BLaER1 (cell line): ENCODE data around the gene C9orf152.

Source experiments
- H3K27ac ChIP-seq: shearing (Covaris generic); formaldehyde crosslinking; 2 replicates; pipeline ENCODE4 v1.8.1; 2022
- H3K27me3 ChIP-seq: shearing (Covaris generic); formaldehyde crosslinking; 2 replicates; pipeline ENCODE4 v1.8.1; 2022
- H3K36me3 ChIP-seq: shearing (Covaris generic); formaldehyde crosslinking; 2 replicates; pipeline ENCODE4 v1.8.1; 2022
- H3K4me1 ChIP-seq: shearing (Covaris generic); formaldehyde crosslinking; 2 replicates; pipeline ENCODE4 v1.8.1; 2022
- H3K4me2 ChIP-seq: shearing (Covaris generic); formaldehyde crosslinking; 2 replicates; pipeline ENCODE4 v1.8.1; 2022
- H3K4me3 ChIP-seq: shearing (Covaris generic); formaldehyde crosslinking; 2 replicates; pipeline ENCODE4 v1.8.1; 2022
- H3K9ac ChIP-seq: shearing (Covaris generic); formaldehyde crosslinking; 2 replicates; pipeline ENCODE4 v1.8.1; 2022
- H3K9me3 ChIP-seq: shearing (Covaris generic); formaldehyde crosslinking; 2 replicates; pipeline ENCODE4 v1.8.1; 2022
- H4K20me1 ChIP-seq: shearing (Covaris generic); formaldehyde crosslinking; 2 replicates; pipeline ENCODE4 v1.8.1; 2022
- Cebpa-rat ChIP-seq: shearing (Covaris generic); IDR thresholded peaks from 2 replicates; pipeline ENCODE4 v1.8.1; 2022

The C9orf152 gene

DNA sequence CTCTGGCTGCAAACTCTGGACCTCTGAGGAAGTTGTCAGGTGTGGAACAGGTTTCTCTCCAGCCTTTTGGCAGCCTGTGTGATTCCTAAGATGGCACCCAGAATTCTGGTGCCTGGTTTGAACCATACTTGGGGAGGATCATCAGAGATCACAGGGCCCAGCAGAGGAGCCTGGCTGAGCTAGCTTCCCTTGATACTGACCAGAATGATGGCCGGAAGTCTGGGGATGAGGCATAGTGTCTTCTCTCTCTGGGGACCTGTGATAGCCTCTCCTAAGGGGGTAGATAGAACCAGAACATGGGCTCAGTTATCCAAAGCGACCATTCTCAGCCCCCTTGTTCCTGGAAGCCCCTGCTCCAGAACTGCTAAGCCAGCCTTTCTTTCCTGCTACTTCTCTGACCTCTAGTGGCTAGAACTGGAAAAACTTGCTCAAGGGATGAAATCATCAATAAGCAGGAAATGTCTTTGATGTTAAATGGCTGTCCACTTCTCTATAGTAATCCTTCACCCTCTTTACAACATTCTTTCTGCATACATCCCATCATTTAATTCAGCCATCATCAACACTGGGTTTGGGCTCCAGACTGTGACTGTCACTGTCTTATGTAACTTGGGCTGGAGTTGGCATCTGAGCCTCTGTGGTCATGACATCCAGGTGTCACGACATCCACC lies 55.1 kb downstream of the C9orf152 start:
- TF ChIP-seq Cebpa-rat, result no peak
- Histone ChIP-seq H3K27me3 (no peaks in the 10 kb centered on the region), H3K27ac (no peak overlapping the region), H4K20me1 (no peaks in the 10 kb centered on the region), H3K4me3 (no peak overlapping the region), H3K4me2 (peak overlapping the region; percentile 41), H3K9me3 (peaks cover 7% of the 10 kb centered on the region; the same call in 1 of the 2 replicates), H3K36me3 (no peaks in the 10 kb centered on the region), H3K9ac (no peak overlapping the region), H3K4me1 (peaks cover 100% of the 10 kb centered on the region)
